PC-3 (cell line): ENCODE data around the gene TDG.

Source experiments
- CTCF ChIP-seq: fragments of 300-600 bp; sonication (generic); conservative IDR thresholded peaks from 2 replicates; pipeline ENCODE4 v1.5.1; 2017; ENCODE audit warnings: antibody characterized with exemption, low read depth, mild to moderate bottlenecking, low read length
- EZH2 ChIP-seq: fragments of 300-600 bp; sonication (generic); IDR thresholded peaks from one replicate; pipeline ENCODE4 v1.6.1; 2017; ENCODE audit warnings: antibody characterized with exemption, mild to moderate bottlenecking, low read length; ENCODE audit not compliant: unreplicated experiment
- EZH2phosphoT487 ChIP-seq: fragments of 300-600 bp; sonication (generic); IDR thresholded peaks from 2 replicates; pipeline ENCODE4 v1.6.1; 2018; ENCODE audit warnings: mild to moderate bottlenecking, antibody characterized with exemption, low read length, borderline replicate concordance

GRCh38 chr12:103936679-103937078 lies 29.0 kb upstream of the TDG start:
- TF ChIP-seq CTCF (no peak), EZH2phosphoT487 (no peak), EZH2 (no peak)
